ENCODE results near the gene DNM1. TPM values are rescaled to one million over a fixed set of nuclear protein-coding genes. Genes with fewer than 3 reads are reported as not detected.

DNM1 gene
- total RNA-seq, 4 donors from 2014 or later = 4.3 to 18.9 (median 10.1) TPM

- DNase-seq (ENCODE audit: low spot score in 2 of 2) = peak in 1 of 2 donors; percentile 88
- Histone ChIP-seq H3K4me3 (peak overlapping the region; percentile 48), H3K27ac (peak overlapping the region; percentile 90)
Observed at GRCh38 chr9:128243215-128244018, 40.2 kb downstream of the DNM1 start.

GRCh38 chr9:128244091-128244836 is 41.1 kb downstream of the DNM1 start:
- no peaks in the 10 kb centered on the region for H3K27me3 ChIP-seq
- peak overlapping the region; percentile 90 for H3K27ac ChIP-seq
- H3K4me3 ChIP-seq = peak overlapping the region; percentile 48
- H3K4me1 ChIP-seq = peaks cover 44% of the 10 kb centered on the region
- DNase-seq (ENCODE audit: low spot score in 2 of 2) = no peak
- peaks cover 9% of the 10 kb centered on the region for H3K36me3 ChIP-seq
- TF ChIP-seq CTCF (IDR thresholded peaks at IDR 0.05) (no peak), POLR2AphosphoS5 (IDR thresholded peaks at IDR 0.05) (no peak), POLR2A (IDR thresholded peaks at IDR 0.05) (no peak), EP300 (IDR thresholded peaks at IDR 0.05) (no peak)
- 62% methylated on average over 8 of the region's 13 CpGs for WGBS
- H3K9me3 ChIP-seq = no peaks in the 10 kb centered on the region

More at GRCh38 chr9:128243215-128244018, 40.2 kb downstream of the DNM1 start:
- Histone ChIP-seq H3K27me3 (no peaks in the 10 kb centered on the region), H3K4me1 (peaks cover 44% of the 10 kb centered on the region), H3K36me3 (peaks cover 9% of the 10 kb centered on the region), H3K9me3 (no peaks in the 10 kb centered on the region)
- TF ChIP-seq POLR2AphosphoS5 (IDR thresholded peaks at IDR 0.05) = no peak
- TF ChIP-seq EP300 (IDR thresholded peaks at IDR 0.05) = no peak
- no peak for TF ChIP-seq CTCF (IDR thresholded peaks at IDR 0.05)
- no peak for TF ChIP-seq POLR2A (IDR thresholded peaks at IDR 0.05)
- 64% methylated on average over 7 of the region's 13 CpGs for WGBS

- TF ChIP-seq POLR2AphosphoS5 (IDR thresholded peaks at IDR 0.05) (no peak), CTCF (IDR thresholded peaks at IDR 0.05) (no peak), EP300 (IDR thresholded peaks at IDR 0.05) (no peak), POLR2A (IDR thresholded peaks at IDR 0.05) (no peak)
- Histone ChIP-seq H3K9me3 (no peaks in the 10 kb centered on the region), H3K36me3 (peaks cover 9% of the 10 kb centered on the region), H3K27me3 (no peaks in the 10 kb centered on the region), H3K4me3 (peak overlapping the region; percentile 48), H3K27ac (peak overlapping the region; percentile 90), H3K4me1 (peaks cover 44% of the 10 kb centered on the region)
- DNase-seq (ENCODE audit: low spot score in 2 of 2) = peak; percentile 94
- 20% methylated on average over 2 of the region's 18 CpGs for WGBS
Observed at GRCh38 chr9:128244837-128245231, 41.7 kb downstream of the DNM1 start.

GRCh38 chr9:128245421-128246151 is 42.4 kb downstream of the DNM1 start:
- Histone ChIP-seq H3K4me1 (peaks cover 48% of the 10 kb centered on the region), H3K9me3 (no peaks in the 10 kb centered on the region), H3K4me3 (no peak overlapping the region), H3K36me3 (peaks cover 5% of the 10 kb centered on the region), H3K27ac (peak overlapping the region; percentile 31), H3K27me3 (no peaks in the 10 kb centered on the region)
- DNase-seq (ENCODE audit: low spot score in 2 of 2) = no peak
- TF ChIP-seq POLR2AphosphoS5 (IDR thresholded peaks at IDR 0.05) (no peak), POLR2A (IDR thresholded peaks at IDR 0.05) (no peak)
- 52% methylated on average over 8 of the region's 13 CpGs for WGBS

GRCh38 chr9:128246471-128246870 is 43.3 kb downstream of the DNM1 start:
- H3K4me1 ChIP-seq = peaks cover 57% of the 10 kb centered on the region
- DNase-seq (ENCODE audit: low spot score in 2 of 2) = no peak
- H3K36me3 ChIP-seq = no peaks in the 10 kb centered on the region
- no peak overlapping the region for H3K4me3 ChIP-seq
- H3K9me3 ChIP-seq = no peaks in the 10 kb centered on the region
- 51% methylated on average over 2 of the region's 2 CpGs for WGBS
- no peaks in the 10 kb centered on the region for H3K27me3 ChIP-seq
- TF ChIP-seq POLR2AphosphoS5 (IDR thresholded peaks at IDR 0.05) (no peak), POLR2A (IDR thresholded peaks at IDR 0.05) (no peak), CTCF (IDR thresholded peaks at IDR 0.05) (no peak), EP300 (IDR thresholded peaks at IDR 0.05) (no peak)
- H3K27ac ChIP-seq = peak overlapping the region; percentile 27
